GM19043 (cell line): ENCODE data around the gene IFT43.

ENCODE experiments used
- ATAC-seq: cut with Tn5 transposase; IDR thresholded peaks from one replicate; pipeline ENCODE4 v1.9.1; 2021; ENCODE audit warnings: low read depth; ENCODE audit not compliant: unreplicated experiment

Gene IFT43

DNA sequence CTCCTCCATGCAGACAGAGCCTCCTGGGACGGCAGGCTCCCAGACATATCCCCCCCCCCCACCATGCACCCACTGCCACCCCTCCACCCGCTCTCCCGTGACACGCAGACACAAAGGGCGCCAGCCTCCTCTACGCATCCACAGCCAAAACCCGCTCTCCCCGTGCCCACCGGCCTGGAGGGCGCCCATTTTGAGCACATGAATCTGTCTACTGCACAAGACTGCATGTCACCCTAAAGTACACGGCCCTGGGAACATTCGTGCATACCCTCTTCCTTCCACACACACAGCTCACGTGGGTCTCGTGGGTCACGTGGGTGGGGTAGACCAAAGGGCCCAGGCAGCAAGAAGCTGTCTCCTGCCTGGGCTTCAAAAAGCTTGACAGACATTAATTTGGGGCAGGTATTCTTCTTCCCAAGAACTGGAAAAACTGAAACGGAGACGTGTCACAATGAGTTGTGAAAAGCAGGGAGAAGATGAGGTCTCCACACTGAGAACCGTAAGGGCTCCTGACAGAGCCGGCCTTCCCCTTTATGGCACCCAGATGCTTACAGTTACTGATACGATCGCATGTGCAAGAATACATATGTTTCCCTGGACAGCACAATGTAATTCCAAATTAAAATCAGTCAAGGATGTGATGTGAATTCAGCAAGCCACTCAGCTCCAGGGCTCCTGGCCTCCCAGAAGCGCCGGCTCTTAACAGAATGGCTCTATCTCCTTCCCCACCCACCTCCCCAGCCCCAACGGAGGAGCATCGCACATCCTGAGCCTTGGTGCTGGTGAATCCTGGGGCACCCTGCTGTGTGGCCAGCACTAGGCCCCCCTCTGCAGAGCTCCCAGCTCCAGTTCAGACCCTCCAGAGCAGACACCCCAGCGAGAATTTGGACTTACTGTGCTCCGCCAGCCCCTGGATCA, 5.7 kb upstream of the IFT43 start:
- no peak for ATAC-seq

GRCh38 chr14:75980856-75981255, 4.7 kb upstream of the IFT43 start:
- ATAC-seq, result no peak

- peak; percentile 48 for ATAC-seq
Observed at GRCh38 chr14:75981426-75982265, 3.9 kb upstream of the IFT43 start, which contains the start of gene TGFB3. Gene TGFB3 (minus strand): TSS chr14:75981995. CDS start chr14:75980893, 1,102 bp downstream.

DNA sequence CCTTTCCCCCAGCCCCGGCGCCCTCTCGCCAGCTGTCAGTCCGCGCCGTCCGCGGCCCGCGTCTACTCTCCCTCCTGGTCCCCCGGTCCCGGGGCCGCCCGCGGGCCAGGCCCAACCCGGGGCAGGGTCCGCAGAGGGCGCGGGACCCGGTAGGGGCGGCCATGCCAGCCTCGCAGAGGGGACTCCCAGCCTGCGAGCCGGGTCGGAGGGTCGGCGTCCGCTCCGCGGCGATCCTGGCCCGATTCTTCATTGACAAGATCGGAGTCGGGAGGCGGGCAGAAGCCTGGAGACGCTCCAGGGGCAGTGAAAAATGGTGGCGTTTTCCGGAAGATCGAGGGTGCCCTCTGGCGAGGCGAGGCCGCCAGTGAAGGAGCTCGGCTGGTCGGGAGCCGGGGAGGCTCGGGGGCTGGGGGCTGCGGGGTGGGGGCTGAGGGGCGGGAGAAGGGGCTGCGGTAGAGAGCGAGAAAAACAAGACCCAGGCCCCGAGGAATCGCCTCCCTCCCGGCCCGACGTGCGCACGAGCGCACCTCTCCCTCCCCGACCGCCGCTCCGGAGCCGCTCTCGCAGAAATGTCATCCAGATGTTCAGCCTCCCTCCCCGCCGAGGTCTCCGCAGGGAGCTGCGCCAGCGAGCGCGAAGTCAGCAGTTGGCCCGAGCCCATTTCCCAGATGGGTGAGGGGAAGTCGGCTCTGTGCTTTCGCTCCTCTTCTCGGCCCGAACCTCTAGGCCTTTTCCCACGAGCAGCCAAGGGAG, 3.1 kb upstream of the IFT43 start:
- no peak for ATAC-seq

DNA sequence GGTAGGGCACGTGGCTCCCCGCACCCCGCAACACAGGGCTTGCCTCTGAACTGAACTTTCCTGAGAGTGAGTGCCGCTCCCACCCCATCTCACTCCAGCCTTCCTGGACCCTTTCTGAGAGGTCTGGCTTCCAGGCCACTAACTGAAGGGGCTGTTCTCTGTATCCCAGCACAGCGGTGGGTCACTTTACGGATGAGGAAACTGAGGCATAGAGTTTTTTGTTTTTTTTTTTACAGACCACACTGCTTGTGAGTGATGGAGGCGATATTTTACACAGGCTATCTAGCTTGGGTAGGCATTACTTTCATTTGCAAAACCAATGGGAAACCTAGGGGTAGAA, 2.6 kb upstream of the IFT43 start:
- ATAC-seq, result no peak

DNA sequence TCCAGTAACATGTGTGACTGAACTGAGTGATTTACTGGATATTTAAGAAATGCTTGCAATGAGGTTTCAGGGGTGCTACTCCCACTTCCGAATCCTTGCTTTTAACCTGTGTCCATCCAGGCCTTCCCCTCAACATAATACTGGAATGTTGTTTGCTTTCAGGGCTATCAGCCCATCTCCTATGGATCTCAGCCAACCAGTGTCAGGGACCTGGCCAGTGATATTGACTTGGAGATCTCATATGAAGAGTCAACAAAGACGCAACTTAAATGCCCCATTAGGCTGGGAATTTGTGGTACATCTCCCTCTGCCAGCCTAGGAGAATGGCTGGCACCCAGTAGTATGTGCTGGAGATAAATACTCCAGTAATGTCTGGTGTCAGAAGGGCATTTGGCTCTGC, 889 bp upstream of the IFT43 start:
- ATAC-seq, result no peak

GRCh38 chr14:75986439-75986765, 839 bp downstream of the IFT43 start:
- no peak for ATAC-seq

- no peak for ATAC-seq
Observed at GRCh38 chr14:75987201-75987970, 1.8 kb downstream of the IFT43 start.

DNA sequence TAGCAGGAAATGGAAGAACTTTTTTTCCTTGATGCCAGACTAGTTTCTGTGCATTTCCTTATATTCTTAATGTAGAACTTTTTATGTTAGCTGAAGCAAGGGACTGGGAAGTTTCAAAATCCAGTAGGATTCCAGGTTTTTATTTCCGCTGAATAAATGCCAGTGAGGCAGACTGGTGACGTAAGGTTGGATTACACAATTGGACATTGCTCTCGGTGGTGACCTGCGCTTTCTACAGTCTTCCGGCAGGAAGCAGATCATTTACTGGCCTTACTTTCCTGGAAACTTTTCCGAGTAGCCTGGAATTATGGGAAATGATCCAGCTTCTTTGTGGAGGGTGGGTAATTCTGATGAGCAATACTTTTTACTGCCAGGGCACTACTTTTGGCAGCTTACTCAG, 3.6 kb downstream of the IFT43 start:
- ATAC-seq, result no peak

DNA sequence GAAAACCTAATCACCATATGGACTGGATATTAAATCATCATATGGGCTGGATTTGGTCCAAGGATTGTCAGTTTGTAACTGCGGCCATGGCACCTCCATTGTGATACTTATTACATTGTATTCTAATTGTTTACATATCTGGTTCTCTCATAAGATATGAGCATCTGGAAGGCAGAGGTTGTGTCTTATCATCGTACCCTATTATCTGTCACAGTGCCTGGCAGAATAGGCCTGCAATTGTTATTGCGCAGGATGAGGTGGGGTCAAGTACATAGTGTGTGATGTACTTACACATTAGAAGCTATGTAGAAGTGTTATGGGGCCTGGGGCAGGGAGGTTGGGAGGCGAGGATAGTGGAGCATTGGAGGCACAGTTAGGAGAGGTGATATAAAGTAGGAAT, 4.7 kb downstream of the IFT43 start:
- no peak for ATAC-seq

GRCh38 chr14:75991753-75992152, 6.2 kb downstream of the IFT43 start:
- no peak for ATAC-seq

DNA sequence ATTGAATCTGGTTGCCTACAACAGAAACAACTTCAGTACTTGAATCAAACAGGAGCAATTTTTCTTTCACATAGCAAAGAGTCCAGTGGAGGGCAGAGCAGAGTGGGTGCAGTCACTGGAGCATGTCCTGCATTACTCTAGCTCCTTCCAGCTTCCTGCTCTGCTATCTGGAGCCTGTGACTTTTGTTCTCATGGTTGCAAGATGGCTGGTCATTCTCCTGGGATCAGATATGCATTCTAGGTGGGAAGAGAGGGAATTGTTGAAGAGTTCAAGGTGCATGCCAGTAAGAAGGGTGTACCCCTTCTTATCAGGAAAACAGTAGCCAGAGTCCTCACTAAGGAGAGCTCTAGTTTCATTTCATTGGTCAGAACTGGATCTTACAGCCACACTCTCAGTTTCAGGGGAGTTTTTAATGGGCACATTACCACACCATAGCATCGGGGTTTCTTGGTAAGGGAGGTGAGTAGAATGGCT, 8.0 kb downstream of the IFT43 start:
- no peak for ATAC-seq

- ATAC-seq, result no peak
Observed at GRCh38 chr14:75995372-75996041, 9.9 kb downstream of the IFT43 start.

DNA sequence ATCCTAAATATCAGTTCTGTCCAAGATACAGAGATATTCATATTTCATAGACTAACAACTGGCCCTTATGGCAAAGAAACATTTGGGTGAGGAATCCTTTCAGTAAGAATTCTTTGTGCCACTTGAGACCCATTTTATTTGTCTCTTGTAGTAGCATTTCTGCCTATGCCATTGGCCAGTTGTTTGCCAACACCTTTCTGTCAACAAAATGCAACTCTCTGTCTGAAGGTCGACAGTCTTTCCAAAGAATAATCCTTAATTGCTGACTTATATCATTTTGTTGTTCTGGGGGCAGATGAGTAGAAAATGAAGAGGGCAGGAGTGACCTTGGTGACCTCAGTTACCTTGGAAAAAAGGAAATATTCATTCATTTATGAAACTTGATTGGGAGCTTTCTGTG, 10.9 kb downstream of the IFT43 start:
- no peak for ATAC-seq

GRCh38 chr14:75999511-76000190, 14.1 kb downstream of the IFT43 start:
- no peak for ATAC-seq

- no peak for ATAC-seq
Observed at GRCh38 chr14:76002383-76002782, 16.8 kb downstream of the IFT43 start.

GRCh38 chr14:76006253-76006652, 20.7 kb downstream of the IFT43 start:
- no peak for ATAC-seq

DNA sequence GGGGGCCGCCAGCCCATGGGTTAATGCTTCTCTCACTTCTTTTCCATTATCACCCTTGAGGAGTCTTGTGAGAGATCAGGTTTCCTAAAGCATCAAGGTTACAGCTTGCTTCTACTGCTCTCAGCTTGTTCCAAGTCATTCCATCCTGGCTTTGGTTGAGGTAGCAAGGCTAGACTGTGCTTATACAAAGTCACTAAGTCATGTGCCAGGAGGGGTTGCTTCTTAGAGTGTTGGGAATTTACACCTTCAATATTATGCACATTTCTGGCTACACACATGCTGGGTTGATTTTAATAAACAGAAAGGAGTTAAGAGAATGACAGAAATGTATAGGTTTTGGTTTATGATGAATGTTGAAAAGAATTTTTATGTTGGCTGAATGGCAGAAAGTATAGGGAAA, 21.8 kb downstream of the IFT43 start:
- no peak for ATAC-seq

DNA sequence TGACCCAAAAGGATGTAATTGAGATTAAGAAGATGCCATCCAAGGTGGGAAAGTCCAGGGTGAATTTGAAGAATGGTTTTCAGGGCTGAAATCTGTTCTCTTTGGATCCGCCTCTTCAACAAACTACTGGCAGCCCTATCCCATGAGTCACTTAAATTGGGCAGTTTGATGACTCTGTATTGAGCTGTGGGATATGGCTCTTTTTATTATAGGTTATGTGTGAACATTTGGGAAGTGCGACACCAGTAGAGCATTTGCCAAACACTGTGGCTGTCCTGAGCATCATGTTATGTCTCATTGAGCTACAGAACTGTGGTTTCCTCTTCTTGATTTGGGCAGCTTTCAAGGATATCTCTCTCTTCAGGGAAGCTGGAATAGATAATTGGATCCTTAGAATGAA, 22.3 kb downstream of the IFT43 start:
- ATAC-seq, result no peak
